ENCODE measurements around the gene TEX22.

DNA sequence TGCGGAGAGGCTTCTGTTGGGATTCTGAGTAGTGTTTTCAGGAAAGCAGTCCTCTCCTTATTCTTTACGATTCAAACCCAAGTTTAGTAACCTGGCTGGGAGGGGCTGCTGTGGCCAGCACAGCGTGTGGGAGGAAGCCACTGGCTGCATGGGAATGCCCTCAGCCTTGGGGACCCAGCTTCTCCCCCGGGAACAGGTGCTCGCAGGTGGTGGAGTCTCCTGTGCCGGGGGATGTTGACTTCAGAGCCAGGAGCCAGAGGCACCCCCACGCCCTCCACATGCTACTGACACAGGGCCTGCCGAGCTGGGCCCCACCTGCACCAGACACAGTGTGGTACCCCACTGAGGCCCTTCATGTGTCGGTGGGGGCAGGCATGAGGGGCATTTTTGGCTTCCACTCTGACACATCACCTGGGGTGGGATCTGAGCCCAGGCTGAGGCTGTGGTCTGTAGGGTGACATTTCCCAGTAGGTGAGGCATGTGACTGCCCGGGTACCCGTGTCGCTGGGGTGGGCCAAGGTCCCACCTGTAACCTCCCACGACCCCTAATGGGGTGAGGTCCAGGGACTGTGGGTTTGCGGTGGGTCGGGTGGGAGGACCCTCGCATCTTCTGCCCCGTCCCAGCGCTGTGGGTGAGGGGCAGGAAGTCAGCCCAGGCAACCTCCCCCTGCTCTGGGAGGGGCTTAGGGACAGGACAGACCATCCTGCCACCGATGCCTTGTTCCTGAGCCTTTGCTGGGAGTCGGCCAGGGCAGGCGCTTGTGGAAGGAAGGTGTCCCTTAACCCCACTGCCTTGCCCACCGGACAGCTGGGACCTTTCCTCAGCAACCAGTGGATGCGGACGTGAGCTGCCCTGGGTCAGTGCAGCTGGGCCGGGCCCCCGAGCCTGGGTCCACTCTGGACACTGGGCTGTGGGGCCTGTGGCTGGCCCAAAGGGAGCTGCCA is 47.8 kb downstream of the TEX22 start:
- TF ChIP-seq, protein P1, sequence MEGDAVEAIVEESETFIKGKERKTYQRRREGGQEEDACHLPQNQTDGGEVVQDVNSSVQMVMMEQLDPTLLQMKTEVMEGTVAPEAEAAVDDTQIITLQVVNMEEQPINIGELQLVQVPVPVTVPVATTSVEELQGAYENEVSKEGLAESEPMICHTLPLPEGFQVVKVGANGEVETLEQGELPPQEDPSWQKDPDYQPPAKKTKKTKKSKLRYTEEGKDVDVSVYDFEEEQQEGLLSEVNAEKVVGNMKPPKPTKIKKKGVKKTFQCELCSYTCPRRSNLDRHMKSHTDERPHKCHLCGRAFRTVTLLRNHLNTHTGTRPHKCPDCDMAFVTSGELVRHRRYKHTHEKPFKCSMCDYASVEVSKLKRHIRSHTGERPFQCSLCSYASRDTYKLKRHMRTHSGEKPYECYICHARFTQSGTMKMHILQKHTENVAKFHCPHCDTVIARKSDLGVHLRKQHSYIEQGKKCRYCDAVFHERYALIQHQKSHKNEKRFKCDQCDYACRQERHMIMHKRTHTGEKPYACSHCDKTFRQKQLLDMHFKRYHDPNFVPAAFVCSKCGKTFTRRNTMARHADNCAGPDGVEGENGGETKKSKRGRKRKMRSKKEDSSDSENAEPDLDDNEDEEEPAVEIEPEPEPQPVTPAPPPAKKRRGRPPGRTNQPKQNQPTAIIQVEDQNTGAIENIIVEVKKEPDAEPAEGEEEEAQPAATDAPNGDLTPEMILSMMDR (conservative IDR thresholded peaks at IDR 0.05; ENCODE audit: low read length): no peak
- no peak for TF ChIP-seq EZH2phosphoT487 (IDR thresholded peaks at IDR 0.05; ENCODE audit: borderline replicate concordance)

Data from Loucy (cell line).